ENCODE measurements around the gene GRIN3A.

The GRIN3A gene

DNA sequence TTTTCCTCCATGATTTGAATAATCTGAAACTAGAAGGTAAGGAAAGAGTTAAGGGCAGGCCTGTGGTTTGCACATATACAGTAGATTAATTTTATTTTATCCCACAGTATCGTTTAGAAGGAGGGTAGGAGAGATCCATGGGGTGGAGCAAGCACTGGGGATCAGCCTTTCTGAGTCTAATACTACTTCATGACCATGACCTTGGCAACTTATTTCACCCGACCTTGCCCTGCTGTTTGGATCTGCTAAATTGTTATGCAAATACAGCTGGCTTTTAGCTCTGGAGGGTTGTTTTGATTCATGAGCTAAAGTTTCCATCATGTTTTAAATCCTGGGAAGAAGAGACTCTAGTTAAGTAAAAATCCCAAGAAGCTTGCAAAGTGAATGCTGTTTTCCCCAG is 864 bp upstream of the GRIN3A start:
- no peak for TF ChIP-seq CTCF (IDR thresholded peaks at IDR 0.05)

DNA sequence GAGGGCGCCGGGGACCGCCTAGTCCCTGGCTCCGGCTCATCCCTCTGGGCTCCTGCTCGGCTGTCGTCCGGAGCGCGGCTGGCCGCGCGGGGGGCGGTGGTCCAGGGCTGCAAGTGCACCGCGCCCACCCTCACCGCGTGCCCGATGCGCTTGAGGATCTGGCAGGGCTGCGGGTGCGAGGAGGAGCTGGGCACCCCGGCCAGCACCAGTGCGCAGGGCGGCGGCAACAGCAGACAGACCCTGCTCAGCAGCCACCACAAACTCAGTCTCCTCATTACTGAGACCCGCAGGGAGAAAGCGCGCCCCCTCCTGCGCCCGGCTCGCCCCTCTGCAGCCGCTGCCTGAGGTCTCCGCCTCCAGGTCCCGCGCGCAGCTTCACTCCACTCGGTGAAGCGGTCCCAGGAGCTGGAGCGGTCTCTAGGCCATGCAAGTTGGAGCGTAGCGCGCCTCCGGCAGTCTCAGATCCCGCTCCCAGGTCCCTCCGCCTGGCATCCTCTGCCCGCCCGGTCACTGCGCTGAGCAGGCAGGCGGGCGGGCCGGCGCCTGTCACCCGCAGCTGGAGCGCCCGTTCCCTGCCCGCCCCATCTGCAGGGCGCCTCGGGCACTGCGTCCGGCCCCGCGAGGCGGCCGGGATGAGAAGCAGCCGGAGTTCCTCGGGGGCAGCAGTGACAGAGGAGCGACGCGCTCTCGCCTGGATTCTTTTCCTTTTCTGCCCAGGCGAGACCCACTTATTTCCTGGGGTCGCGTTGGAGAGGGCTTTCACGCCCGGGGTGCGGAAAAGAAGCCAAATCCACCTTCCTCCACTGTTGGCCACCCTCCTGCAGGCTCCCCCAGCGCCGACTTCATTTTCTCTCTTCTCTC is 512 bp downstream of the GRIN3A start:
- TF ChIP-seq CTCF (IDR thresholded peaks at IDR 0.05), result no peak

GRCh38 chr9:101737165-101737704 is 1.2 kb downstream of the GRIN3A start:
- no peak for TF ChIP-seq CTCF (IDR thresholded peaks at IDR 0.05)

- TF ChIP-seq CTCF (IDR thresholded peaks at IDR 0.05), result no peak
Measured at GRCh38 chr9:101736717-101737116, 1.7 kb downstream of the GRIN3A start.

GRCh38 chr9:101731429-101731828 is 7.0 kb downstream of the GRIN3A start:
- no peak for TF ChIP-seq CTCF (IDR thresholded peaks at IDR 0.05)

- TF ChIP-seq CTCF (IDR thresholded peaks at IDR 0.05), result peak; percentile 57
Measured at GRCh38 chr9:101727612-101728524, 10.6 kb downstream of the GRIN3A start.

DNA sequence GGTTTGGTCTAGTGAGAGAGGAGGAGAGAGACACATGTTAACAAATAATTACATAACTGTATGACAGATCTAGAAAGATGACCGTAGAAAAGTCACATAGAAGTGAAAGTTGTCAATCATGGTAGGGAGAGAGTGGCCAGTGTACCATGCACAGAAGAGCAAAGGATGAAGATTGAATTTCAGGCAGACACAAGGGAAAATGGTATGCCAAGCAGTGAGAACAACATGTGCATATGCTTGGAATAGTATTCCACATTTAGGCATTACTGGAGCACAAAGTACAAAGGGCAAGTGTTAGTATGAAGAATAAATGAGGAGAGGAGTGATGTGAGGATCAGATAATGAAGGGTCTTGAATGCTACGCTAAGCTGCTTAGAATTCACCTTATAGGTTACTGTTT is 20.3 kb downstream of the GRIN3A start:
- no peak for TF ChIP-seq CTCF (IDR thresholded peaks at IDR 0.05)
